ENCODE data around the gene BRCA1. TPM values are rescaled to one million over a fixed set of nuclear protein-coding genes. Genes with fewer than 3 reads are reported as not detected.

BRCA1 gene
- total RNA-seq, 4 donors from 2014 or later: 4.6 to 9.8 (median 6.9) TPM

DNA sequence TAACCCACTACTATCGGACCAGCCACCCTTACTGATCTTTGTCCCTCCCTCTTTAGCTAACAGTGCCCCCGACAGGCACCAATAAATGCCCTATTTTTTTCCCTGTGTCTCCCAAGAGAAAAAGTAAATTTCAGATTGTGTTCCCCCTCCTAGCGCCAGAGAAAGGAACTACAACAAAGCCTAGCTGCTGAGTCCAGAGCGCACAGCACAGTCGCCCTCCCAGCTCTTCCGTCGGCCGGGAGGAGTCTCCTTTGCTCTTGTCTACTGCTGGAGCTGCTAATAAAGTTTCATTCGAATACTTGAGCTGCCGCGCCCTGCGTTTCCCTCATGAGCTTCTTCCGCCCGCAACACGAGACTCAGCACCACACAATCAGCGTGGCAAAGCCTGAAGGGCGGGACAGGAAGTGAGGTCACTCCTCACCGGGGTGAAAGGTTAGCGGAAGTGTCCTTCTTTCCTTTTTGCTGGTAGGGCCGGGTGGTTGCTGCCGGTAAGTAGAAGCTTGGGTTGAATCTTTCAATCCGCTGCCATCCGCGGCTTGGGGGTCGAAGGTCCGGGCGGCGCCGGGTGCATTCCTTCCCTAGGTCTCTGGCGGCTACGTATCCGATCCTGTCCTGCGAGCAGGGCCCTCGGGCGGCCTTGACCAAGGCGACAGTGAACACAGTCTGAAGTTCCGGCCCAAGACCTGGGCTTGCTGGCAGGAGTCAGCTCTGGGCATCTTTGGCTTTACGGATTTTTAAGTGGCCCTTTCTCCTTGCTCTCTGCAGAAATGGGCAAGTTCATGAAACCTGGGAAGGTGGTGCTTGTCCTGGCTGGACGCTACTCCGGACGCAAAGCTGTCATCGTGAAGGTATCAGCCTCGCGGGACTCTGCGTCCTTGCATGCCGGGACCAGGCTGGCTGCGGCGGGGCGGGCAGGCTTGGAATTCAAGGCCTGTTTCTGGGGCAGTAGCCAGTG is 126.9 kb downstream of the BRCA1 start, which contains the start of gene RPL27:
RPL27 (plus strand) TSS at position 436 of the 955 bp plus-strand sequence; CDS start at position 768, 332 bp downstream.
- Histone ChIP-seq H3K27ac (peak within 1 kb of the TSS; percentile 67 to 91 (median 88)), H3K4me3 (peak within 1 kb of the TSS; percentile 51 to 79 (median 72)), H3K4me1 (peaks cover 0 to 35% (median 15%) of the 10 kb centered on the region in 4 donors), H3K36me3 (peaks cover 0 to 47% (median 21%) of the 10 kb centered on the region in 3 donors), H3K9me3 (no peaks in the 10 kb centered on the region), H3K27me3 (no peaks in the 10 kb centered on the region)
- WGBS, 2 donors: 0 to 1% methylated on average over 42 to 49 of the region's 49 CpGs
- peak; percentile 97 to 98 for DNase-seq (ENCODE audit: low spot score in 2 of 2)
- TF ChIP-seq EP300 (IDR thresholded peaks at IDR 0.05) (peak; percentile 98 to 99), POLR2A (IDR thresholded peaks at IDR 0.05) (peak; percentile 58 to 90)
- TF ChIP-seq, protein P1, sequence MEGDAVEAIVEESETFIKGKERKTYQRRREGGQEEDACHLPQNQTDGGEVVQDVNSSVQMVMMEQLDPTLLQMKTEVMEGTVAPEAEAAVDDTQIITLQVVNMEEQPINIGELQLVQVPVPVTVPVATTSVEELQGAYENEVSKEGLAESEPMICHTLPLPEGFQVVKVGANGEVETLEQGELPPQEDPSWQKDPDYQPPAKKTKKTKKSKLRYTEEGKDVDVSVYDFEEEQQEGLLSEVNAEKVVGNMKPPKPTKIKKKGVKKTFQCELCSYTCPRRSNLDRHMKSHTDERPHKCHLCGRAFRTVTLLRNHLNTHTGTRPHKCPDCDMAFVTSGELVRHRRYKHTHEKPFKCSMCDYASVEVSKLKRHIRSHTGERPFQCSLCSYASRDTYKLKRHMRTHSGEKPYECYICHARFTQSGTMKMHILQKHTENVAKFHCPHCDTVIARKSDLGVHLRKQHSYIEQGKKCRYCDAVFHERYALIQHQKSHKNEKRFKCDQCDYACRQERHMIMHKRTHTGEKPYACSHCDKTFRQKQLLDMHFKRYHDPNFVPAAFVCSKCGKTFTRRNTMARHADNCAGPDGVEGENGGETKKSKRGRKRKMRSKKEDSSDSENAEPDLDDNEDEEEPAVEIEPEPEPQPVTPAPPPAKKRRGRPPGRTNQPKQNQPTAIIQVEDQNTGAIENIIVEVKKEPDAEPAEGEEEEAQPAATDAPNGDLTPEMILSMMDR (IDR thresholded peaks at IDR 0.05): peak; percentile 87 to 97 (median 92)

DNA sequence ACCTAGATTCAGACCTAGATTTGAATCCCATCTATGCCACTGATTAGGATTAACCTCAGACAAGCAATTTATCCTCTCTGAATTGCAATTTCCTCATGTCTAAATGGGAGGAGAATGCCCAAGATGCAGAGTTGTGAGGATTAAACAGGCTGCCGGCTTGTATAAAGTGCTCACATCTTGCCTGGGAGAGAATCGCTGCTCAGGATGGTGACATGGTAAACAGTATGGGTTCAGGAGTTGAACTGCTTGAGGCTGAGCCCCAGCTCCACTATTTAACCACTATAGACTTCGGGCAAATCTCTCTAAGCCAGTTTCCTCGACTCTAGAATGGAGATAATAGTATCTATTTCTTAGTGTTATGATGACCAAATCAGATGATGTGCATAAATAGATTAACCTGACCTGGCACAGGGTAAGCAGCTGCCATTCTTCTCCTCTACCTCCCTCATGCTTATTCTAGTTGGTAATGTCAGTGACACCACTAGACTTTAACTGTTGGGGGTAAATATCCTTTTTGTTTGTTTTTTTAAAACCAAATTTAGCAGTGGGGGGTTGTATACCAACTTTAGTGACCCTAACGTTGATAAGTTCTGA is 127.7 kb downstream of the BRCA1 start:
- 18 to 33% methylated on average over 5 of the region's 5 CpGs for WGBS, 2 donors

More for the DNA sequence above, 127.7 kb downstream of the BRCA1 start:
- no peak for DNase-seq (ENCODE audit: low spot score in 2 of 2)
- Histone ChIP-seq H3K27me3 (no peaks in the 10 kb centered on the region), H3K4me1 (peaks cover 0 to 35% (median 15%) of the 10 kb centered on the region in 4 donors), H3K4me3 (peak overlapping the region in 3 of 4 donors; percentile 51 to 74 (median 71)), H3K36me3 (peaks cover 0 to 47% (median 15%) of the 10 kb centered on the region in 3 donors), H3K27ac (peak overlapping the region; percentile 67 to 91 (median 84)), H3K9me3 (no peaks in the 10 kb centered on the region)
- TF ChIP-seq EP300 (IDR thresholded peaks at IDR 0.05) (no peak), POLR2A (IDR thresholded peaks at IDR 0.05) (no peak)
- TF ChIP-seq, protein P1 (IDR thresholded peaks at IDR 0.05): no peak

Small RNAs within 50 kb of the gene (small RNA-seq; reads per million reads assigned to genes)
- gene AC060780.2 (not detected), gene AC060780.3 (not detected), gene AC135721.1 (not detected)

Other genes with a start within 250 kb of the BRCA1 start
- not detected for gene G6PC1, start 224.6 kb downstream of the BRCA1 start, total RNA-seq
- 10 to 100 TPM; 26.0 to 42.0 (median 31.3) TPM for gene AARSD1, start 160.9 kb downstream of the BRCA1 start, total RNA-seq
- gene PTGES3L, start 145.3 kb downstream of the BRCA1 start, total RNA-seq: not detected
- gene RUNDC1, start 144.8 kb downstream of the BRCA1 start, total RNA-seq: 10 to 100 TPM; 10.7 to 15.6 (median 12.9) TPM
- gene RPL27, start 126.9 kb downstream of the BRCA1 start, total RNA-seq: 1,000 to 10,000 TPM in 1 of 4 donors, 100 to 1,000 TPM in 3; 500 to 1,072 (median 818) TPM
- 10 to 100 TPM; 36.1 to 59.0 (median 37.9) TPM for gene IFI35, start 118.6 kb downstream of the BRCA1 start, total RNA-seq
- 100 to 1,000 TPM; 203 to 246 (median 228) TPM for gene VAT1, start 103.0 kb downstream of the BRCA1 start, total RNA-seq
- gene RND2, start 100.1 kb downstream of the BRCA1 start, total RNA-seq: 1 to 10 TPM in 3 of 4 donors, under 1 TPM in 1; 0.59 to 2.6 (median 1.9) TPM
- gene NBR1, start 45.9 kb upstream of the BRCA1 start, total RNA-seq: 10 to 100 TPM; 61.7 to 80.0 (median 73.5) TPM
- 10 to 100 TPM in 3 of 4 donors, 1 to 10 TPM in 1; 5.1 to 28.5 (median 11.9) TPM for gene TMEM106A, start 86.5 kb upstream of the BRCA1 start, total RNA-seq
- not detected for gene CCDC200, start 103.3 kb upstream of the BRCA1 start, total RNA-seq
- not detected for gene RNU2-1, start 108.6 kb upstream of the BRCA1 start, total RNA-seq

Measured in tibial nerve (tissue), 4 donors.